OCI-LY1 (cell line): ENCODE data around the gene CNOT8.

Experiments
- EZH2 ChIP-seq: fragments of 200-600 bp; sonication (generic), shearing (Covaris generic); IDR thresholded peaks from 2 replicates; pipeline ENCODE4 v1.8.0; 2017; ENCODE audit warnings: borderline replicate concordance, mixed run types, mild to moderate bottlenecking, antibody characterized with exemption, low read length, moderate library complexity, mixed read lengths
- TF ChIP-seq, protein P1 (sequence below): fragments of 200-600 bp; sonication (generic), shearing (Covaris generic); IDR thresholded peaks from 2 replicates; pipeline ENCODE4 v1.5.1; 2017; ENCODE audit warnings: mild to moderate bottlenecking, antibody characterized with exemption, low read length, moderate library complexity, mixed read lengths

- TF ChIP-seq, protein P1, sequence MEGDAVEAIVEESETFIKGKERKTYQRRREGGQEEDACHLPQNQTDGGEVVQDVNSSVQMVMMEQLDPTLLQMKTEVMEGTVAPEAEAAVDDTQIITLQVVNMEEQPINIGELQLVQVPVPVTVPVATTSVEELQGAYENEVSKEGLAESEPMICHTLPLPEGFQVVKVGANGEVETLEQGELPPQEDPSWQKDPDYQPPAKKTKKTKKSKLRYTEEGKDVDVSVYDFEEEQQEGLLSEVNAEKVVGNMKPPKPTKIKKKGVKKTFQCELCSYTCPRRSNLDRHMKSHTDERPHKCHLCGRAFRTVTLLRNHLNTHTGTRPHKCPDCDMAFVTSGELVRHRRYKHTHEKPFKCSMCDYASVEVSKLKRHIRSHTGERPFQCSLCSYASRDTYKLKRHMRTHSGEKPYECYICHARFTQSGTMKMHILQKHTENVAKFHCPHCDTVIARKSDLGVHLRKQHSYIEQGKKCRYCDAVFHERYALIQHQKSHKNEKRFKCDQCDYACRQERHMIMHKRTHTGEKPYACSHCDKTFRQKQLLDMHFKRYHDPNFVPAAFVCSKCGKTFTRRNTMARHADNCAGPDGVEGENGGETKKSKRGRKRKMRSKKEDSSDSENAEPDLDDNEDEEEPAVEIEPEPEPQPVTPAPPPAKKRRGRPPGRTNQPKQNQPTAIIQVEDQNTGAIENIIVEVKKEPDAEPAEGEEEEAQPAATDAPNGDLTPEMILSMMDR = no peak
- no peak for TF ChIP-seq EZH2
Observed at GRCh38 chr5:154878642-154879335, 20.4 kb downstream of the CNOT8 start.
